A549 treated with AZD2906 at 1 μM for 4 hours (cell line): ENCODE data around the gene SMAP2. TPM values are rescaled to one million over a fixed set of nuclear protein-coding genes. Genes with fewer than 3 reads are reported as not detected.

Source experiments
- total RNA-seq: library from RNA; stranded (reverse); fragments of 200-300 nt; extraction: Qiagen RNA extraction; gene quantifications from 5 replicates; pipeline ENCODE4 v1.2.3, GENCODE V29; 2022

Gene SMAP2
- total RNA-seq, result 9.0 to 9.8 TPM (median 9.2 TPM) in 5 replicates

DNA sequence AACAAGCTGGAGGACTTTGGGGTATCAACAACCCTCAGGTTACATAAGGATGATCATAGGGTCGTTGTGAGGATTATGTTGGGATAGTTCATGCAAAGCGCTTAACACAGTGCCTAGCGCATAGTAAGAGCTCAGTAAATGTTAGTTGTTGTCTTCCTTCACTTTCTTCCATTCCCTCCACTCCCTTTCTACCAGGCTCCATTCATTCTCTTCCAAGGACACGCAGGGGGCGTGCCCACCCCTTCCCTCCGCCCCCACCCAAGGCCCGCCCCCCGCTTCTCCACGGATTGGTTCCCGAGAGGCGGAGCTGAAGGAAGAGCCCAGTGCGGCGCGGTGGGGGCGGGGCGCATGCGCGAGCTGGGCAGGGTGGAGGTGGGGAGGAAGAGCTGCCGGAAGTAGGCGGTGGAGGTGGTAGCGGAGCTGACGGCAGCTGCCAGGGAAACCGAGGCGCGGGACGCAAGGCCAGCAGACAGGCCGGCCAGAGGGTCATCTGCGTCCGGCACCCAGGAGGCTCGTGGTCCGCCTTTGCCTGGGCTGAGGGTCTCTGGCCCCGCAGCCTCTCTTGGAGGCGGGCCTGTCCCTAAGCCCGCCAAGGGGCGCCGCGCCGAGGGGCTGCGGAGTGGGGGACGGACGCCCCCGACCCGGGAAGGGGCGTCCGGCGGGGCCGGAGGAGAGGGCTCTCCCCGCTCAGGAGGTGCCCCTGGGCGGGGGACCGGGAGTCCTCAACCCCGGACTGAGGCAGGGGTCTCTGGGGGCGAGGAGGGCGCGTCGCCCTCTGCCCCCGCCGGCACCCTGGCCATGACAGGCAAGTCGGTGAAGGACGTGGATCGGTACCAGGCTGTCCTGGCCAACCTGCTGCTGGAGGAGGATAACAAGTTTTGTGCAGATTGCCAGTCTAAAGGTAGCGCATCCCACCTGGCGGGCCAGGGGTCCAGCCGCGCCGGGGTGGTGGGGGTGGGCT, at the start of gene SMAP2:
TSS of gene SMAP2 (plus strand) at position 405 of the 961 bp plus-strand sequence. CDS start at position 799, 394 bp downstream.

DNA sequence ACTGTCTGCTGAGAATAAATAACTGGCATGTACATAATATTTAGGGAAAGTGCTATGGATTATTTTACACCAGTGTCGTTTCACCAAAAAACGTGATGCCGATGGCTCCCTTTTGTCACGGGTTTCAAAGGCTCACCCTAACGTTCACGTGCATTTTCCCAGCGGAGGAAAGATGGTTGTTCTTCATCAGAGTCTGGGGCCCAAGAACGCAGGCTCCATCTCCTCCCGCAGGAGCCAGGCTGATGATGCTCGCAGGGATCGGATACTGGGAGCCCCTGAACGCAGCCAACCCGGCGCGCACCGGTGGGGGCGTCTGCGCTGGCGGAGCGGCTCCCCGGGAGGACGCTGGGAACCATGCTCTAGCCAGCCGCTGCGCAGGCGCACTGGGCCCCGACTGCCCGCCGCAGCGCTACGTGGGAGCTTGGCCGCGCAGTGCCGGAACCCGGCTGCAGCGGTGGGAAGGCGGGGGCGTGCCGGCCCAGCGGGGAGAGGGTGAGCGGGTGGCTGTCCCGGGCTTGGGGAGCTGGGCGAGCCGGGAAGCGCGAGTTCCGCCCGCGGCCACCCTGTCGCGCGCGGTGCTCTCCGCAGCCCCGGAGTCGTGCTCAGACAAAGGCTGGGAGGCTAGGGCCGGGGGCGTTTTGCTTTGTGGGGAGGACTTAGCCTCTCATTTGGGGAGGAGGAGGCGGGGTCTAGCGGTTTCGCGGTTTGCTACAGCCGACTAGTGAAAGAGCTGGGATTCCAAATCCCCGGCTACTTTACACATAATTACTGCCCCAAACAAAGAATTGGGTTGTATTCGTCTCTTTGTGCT, 76.4 kb downstream of the SMAP2 start, which contains the start of gene ZFP69B:
TSS of gene ZFP69B (plus strand) at position 793 of the 811 bp plus-strand sequence. CDS start 486 bp downstream, outside the sequence.

Other genes starting within 250 kb of the SMAP2 start
- 4.3 to 6.2 TPM (median 4.7 TPM) in 5 replicates for gene RLF, start 212.3 kb upstream of the SMAP2 start, total RNA-seq
- gene TMCO2, start 125.8 kb upstream of the SMAP2 start, total RNA-seq, result not detected in 5 replicates
- gene ZMPSTE24, start 115.5 kb upstream of the SMAP2 start, total RNA-seq, result 35.9 to 43.0 TPM (median 36.8 TPM) in 5 replicates
- 0.07 to 0.33 TPM (median 0.23 TPM) in 5 replicates for gene COL9A2, start 56.4 kb upstream of the SMAP2 start, total RNA-seq
- gene ZFP69B, start 76.7 kb downstream of the SMAP2 start, total RNA-seq, result 1.1 to 2.0 TPM (median 1.7 TPM) in 5 replicates
- gene ZFP69, start 103.6 kb downstream of the SMAP2 start, total RNA-seq, result not detected in 5 replicates
- gene EXO5, start 135.0 kb downstream of the SMAP2 start, total RNA-seq, result 3.7 to 4.8 TPM (median 4.2 TPM) in 5 replicates
- gene ZNF684, start 157.9 kb downstream of the SMAP2 start, total RNA-seq, result 1.7 to 2.2 TPM (median 1.9 TPM) in 5 replicates